GM18517 (cell line): ENCODE data around the gene OR2M7.
"Not testable (repeated sequence)": the region's sequence is repeated elsewhere in the genome, so short reads cannot be mapped to it uniquely, and the experiment has no call there.

ENCODE experiments used
- ATAC-seq: cut with Tn5 transposase; IDR thresholded peaks from one replicate; pipeline ENCODE4 v1.9.1; 2021; ENCODE audit warnings: mild to moderate bottlenecking, moderate library complexity; ENCODE audit not compliant: unreplicated experiment

OR2M7 gene, protein sequence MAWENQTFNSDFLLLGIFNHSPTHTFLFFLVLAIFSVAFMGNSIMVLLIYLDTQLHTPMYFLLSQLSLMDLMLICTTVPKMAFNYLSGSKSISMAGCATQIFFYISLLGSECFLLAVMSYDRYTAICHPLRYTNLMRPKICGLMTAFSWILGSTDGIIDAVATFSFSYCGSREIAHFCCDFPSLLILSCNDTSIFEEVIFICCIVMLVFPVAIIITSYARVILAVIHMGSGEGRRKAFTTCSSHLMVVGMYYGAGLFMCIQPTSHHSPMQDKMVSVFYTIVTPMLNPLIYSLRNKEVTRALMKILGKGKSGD

GRCh38 chr1:248324468-248324867 lies at the start of gene OR2M7:
Gene OR2M7, minus strand, starts transcription at chr1:248324568. Its CDS starts 0 bp downstream, at chr1:248324568.
- no peak for ATAC-seq

- no peak for ATAC-seq
Measured at GRCh38 chr1:248373761-248374160, 49.4 kb upstream of the OR2M7 start.

- ATAC-seq = no peak
Measured at GRCh38 chr1:248372394-248372793, 48.0 kb upstream of the OR2M7 start.

DNA sequence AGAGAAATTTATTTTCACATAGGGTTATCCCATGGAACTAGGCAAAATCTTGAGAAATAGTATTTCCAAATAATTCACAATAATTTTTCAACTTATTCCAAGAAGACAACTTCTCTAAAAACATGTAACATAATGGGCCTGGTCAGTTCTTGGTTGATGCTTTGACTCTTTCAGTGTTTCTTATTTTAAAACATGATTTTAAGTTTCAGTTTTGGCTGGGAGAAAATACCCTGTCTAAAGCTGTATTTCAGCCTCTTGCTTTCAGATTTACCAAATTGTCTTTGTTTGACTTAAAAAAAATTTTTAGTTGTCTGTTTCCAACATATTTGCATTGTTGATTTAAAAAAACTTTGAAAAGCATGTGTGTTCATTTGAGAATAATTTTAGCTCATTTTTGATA lies 42.2 kb upstream of the OR2M7 start:
- no peak for ATAC-seq

DNA sequence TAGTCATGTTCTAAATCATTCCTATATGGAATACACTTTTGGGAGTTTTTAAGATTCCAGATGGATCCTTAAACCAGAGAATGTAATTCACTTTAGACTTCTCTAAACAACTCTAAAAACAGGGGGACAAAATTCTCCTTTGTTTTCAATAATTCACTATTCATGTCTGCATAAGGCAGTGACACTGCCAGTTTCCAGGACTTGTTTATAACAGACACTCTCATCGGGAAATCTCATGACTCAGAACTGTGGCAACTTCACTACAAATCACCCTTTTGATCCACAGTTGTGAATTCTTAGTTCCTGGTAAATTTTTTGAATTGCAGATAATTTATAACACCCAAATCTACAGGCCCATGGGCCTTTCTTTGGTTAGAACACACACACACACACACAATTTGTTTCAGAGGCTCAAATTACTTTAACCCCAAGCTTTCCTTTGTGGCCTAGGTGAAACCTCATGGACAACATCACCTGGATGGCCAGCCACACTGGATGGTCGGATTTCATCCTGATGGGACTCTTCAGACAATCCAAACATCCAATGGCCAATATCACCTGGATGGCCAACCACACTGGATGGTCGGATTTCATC lies 36.9 kb upstream of the OR2M7 start, which contains the start of gene OR2T4:
OR2T4 (plus strand) TSS at position 545 of the 595 bp plus-strand sequence; CDS start at position 545, 0 bp downstream.
- no peak for ATAC-seq

DNA sequence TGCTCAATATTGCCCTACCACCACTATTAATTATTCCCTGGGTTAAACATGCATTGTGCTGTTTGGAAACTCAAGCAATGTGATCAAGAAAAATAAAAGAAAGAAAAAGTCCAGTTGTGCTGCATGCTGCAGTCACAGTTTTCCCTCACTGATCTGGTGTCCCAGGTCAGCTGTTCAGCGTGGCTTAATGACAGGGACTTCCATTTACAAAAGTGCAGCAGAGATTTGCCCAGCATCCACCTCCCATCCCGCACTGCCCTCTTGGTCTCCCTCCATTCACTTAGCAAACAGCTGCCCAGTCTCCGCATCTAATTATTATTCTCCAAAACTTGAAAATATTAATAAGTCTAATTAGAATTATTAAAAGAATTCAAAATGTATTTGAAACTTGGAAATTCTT lies 35.0 kb upstream of the OR2M7 start:
- ATAC-seq = no peak

DNA sequence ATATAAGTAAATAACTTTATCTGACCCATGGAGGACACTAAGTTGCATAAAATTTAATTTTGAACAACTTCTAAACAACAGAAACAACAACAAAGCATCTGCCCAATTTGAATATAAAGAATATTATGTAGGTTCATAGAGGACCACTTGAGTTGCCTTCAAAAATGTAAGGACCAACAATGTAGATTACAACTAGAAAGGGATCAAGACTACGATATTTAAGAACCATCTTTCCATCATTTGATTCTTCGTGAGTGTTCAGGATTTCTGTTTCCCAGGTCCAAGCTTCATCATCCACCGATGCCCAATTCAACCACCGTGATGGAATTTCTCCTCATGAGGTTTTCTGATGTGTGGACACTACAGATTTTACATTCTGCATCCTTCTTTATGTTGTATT lies 24.1 kb upstream of the OR2M7 start, which contains the start of gene OR14C36:
OR14C36 (plus strand) TSS at position 301 of the 400 bp plus-strand sequence; CDS start at position 301, 0 bp downstream.
- ATAC-seq = no peak

DNA sequence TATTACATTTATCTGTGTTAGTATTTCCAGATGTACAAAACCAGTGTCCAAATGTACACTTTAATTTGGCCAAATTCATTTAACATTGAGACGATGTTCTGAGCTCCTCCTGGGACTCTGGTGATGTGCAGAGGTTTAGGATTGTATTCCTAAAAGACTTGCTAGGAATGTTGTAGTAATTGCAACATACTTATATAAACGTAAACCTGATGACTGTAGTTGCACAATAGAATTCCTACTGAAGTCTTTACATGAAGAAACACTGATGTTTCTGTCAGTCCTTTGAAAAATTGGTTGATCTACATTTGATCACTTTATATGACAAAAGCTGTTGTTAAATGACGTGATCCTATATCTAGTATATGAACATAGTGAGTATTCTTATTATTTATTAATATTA lies 19.1 kb upstream of the OR2M7 start:
- ATAC-seq = no peak

- ATAC-seq = no peak
Measured at GRCh38 chr1:248316796-248317195, 7.6 kb downstream of the OR2M7 start.

DNA sequence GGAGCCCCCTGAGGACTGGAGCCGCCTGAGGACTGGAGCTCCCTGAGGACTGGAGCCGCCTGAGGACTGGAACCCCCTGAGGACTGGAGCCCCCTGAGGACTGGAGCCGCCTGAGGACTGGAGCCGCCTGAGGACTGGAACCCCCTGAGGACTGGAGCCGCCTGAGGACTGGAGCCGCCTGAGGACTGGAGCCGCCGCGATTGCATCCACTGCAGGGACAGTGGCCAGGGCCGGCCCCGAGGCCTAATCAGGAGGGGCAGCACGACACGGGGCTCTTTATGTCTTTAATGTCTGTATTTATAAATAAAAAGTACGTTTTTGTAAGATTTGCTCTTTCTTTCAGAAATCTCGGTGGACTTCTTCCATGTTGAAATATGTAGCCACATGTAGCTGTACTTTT lies 17.6 kb downstream of the OR2M7 start:
- not testable (repeated sequence) for ATAC-seq

DNA sequence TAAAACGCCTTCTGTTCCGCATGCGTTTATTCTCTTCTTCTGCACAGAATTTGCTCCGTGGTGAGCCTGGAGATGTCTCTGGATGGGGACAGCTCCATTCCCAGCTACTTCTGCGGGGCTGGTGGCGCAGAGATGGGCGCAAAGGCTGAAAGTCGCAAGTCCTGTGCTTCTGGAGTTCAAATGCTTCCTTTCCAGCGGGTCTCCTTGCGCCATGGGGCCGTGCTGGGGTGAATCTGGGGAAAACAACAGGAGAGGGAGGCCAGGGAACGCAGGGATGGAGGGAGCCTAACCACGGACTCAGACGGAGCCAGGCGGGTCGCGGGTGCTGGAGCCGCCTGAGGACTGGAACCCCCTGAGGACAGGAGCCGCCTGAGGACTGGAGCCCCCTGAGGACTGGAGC lies 18.3 kb downstream of the OR2M7 start:
- no peak for ATAC-seq

DNA sequence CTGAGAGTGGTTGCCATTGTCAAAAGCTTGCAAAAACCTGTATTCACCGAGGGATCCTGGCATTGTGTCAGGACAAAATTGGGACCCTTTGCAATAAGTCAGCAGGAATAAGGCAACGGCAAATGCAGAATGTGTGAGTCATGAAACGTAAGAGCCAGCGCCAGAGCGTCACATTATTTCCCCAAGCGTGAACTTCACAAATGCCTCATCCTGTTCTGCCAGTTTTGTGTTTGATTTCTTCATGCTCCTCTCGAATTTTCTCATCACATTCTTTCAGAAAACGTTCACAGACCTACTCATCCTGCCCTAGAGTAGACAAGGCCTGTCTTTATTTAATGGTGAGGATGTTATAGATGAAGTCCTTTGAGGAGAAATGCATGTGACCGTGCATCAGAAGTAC lies 18.7 kb downstream of the OR2M7 start:
- not testable (repeated sequence) for ATAC-seq

DNA sequence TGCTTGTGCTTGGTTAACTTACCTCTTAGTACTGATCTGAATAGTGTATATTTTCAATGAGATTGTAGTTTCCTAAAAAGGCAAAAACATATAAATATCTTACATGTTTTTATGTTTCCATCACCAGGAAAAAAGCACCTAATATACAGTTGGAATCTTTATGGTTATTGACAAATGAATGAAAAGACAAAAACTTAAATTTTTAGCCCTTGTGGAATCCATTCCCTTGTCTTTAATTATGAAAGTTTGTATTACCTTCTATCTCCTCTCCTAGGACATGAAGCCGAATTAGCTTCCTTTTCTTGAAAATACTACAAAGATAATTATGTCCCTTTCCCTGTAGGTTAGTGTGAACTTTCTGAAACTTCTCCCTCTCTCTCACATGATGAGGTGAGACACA lies 21.0 kb downstream of the OR2M7 start, which contains the start of gene OR2T12:
OR2T12 (minus strand) TSS at position 101 of the 400 bp plus-strand sequence. CDS start 7,846 bp downstream, outside the sequence.
- ATAC-seq = no peak

DNA sequence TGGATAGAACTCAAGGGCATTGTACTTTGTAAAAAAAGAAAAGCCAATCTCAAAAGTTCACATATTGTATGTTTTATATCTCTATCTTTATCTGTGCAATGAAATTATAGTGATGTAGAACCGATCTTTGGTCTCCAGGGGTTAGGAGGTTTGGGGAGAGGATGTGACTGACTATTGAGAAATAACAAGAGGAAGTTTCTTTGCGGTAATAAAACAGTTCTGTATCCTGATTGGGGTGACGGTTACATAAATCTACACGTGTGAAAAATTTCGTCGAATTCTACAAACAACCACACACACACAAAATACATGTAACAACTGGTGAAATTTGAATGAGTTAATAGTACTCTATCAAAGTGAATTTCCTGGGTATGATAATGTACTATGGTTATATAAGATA lies 36.0 kb downstream of the OR2M7 start:
- no peak for ATAC-seq

- ATAC-seq = no peak
Measured at GRCh38 chr1:248277876-248278275, 46.5 kb downstream of the OR2M7 start, which contains the start of gene OR2T33. Gene OR2T33, minus strand, starts transcription at chr1:248277976. Its CDS starts 4,162 bp downstream, at chr1:248273814.
